ENCODE results near the gene COPG1.
"Not testable (repeated sequence)": the region's sequence is repeated elsewhere in the genome, so short reads cannot be mapped to it uniquely, and the experiment has no call there.

COPG1 gene

GRCh38 chr3:129245641-129246306 lies 3.6 kb upstream of the COPG1 start:
- DNase-seq = peak; percentile 54 to 59

DNA sequence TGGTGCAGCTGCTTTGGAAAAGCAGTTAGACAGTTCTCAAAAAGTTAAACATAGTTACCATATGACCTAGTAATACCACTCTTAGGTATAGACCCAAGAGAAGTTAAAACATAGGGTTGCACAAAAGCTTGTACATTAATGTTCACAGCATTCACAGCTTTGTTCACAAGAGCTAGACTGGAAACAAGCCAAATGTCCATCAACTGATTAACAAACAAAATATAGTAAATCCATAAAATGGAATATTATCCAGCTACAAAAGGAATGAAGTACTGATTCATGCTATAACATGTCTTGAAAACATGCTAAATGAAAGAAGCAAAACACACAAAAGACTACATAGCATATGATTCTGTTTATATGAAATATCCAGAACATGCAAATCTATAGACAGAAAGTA lies 2.8 kb upstream of the COPG1 start:
- no peak for DNase-seq

GRCh38 chr3:129248286-129248979 lies 973 bp upstream of the COPG1 start:
- DNase-seq = no peak

DNA sequence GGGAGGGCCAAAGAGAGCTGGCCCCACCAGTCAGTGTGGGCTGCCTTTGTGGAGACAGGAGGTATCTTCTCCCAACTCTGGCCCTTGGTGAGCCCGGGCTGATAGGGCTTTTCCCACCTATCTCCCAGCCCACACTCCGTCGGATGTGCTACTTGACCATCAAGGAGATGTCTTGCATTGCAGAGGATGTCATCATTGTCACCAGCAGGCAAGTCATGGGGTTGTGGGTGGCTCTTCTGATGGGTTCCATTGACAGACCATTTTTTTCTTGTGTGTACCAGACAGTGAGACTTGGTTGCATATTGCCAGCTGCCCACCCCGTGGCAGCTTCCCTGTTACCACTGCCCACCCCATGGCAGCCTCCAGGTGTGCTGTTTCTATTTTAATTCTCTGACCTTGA lies 3.3 kb downstream of the COPG1 start:
- no peak for DNase-seq

- no peak for DNase-seq
Observed at GRCh38 chr3:129254536-129255230, 5.3 kb downstream of the COPG1 start.

- no peak for DNase-seq
Observed at GRCh38 chr3:129256270-129256669, 6.9 kb downstream of the COPG1 start.

- DNase-seq = no peak
Observed at GRCh38 chr3:129257609-129258008, 8.2 kb downstream of the COPG1 start.

- DNase-seq = no peak
Observed at GRCh38 chr3:129259612-129260477, 10.4 kb downstream of the COPG1 start.

DNA sequence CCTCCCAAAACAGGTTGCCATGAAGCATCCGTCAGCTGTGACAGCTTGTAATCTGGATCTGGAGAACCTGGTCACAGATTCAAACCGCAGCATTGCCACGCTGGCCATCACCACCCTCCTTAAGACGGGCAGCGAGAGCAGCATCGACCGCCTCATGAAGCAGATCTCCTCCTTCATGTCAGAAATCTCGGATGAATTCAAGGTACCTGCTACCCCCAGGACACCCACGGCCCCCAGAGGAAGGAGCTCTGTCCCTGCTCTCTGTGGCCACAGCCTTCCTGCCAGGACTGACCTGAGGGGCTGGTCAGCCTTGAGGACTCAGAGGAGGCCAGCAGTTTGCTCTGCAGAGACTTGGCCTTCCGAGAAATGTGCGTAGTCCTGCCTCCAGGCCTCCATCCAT lies 11.2 kb downstream of the COPG1 start:
- DNase-seq = no peak

- DNase-seq = no peak
Observed at GRCh38 chr3:129261894-129262293, 12.5 kb downstream of the COPG1 start.

DNA sequence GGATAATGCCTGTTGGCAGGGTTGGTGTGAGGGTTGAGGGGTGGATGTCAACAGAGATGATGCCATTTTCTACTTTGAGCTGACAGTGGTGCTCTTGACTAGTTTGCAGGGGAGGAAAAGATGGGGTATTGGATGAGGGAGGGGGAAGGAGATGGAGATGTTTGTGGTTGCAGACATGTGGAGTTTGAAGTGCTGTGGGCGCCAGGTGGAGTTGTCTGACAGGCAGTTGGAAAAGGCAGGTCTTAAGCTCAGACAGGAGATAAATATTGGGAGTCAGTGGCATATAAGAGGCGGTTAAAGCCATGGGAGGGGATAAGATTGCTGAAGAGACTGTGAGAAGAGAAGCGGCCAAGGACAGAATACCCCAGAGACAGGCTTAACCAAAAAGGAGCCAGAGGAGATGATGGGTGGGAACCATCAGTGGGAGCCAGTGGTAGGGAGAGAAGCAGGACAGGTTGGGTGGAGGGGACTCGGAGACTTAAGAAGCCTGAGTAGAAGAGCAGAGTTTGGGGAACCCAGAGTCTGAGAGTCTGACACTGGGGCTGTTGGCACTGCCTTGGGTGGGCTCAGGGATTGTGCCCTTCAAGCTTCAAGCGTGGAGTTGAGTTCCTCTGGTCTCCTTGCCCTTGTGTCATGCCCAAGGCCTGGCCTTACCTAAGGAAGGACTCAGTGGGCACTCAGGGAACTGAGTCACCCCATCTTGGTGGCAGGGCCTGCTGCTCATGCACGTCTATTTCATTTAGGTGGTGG lies 13.9 kb downstream of the COPG1 start:
- DNase-seq = no peak

GRCh38 chr3:129264994-129265393 lies 15.6 kb downstream of the COPG1 start:
- DNase-seq = not testable (repeated sequence)

- no peak for DNase-seq
Observed at GRCh38 chr3:129266651-129267050, 17.2 kb downstream of the COPG1 start.

GRCh38 chr3:129268396-129268795 lies 19.0 kb downstream of the COPG1 start:
- no peak for DNase-seq

- DNase-seq = no peak
Observed at GRCh38 chr3:129271674-129272073, 22.3 kb downstream of the COPG1 start.

GRCh38 chr3:129276385-129276784 lies 27.0 kb downstream of the COPG1 start:
- DNase-seq = peak in 1 of 2 donors; percentile 15

DNA sequence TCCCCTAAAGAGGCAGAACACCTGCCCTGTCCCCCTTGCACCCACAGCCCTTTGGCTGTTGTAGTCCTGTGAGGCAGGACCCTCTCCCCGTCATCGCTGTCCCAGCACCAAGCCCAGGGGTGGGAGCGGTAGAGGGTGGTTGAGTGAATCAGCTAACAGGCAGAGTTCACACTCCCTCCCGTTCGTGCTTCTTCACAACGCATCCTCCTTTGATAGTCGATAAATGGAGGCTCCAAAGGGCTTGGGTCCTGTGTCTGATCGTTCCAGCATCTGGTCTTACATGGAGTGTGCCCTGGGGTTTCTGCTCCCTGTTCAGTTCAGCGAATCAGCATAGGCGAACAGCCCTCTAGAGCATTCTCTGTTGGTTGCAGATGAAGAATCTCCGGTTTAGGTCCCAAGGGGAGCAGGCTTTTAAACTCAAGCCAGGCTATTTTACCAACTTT lies 28.4 kb downstream of the COPG1 start:
- DNase-seq = no peak

DNA sequence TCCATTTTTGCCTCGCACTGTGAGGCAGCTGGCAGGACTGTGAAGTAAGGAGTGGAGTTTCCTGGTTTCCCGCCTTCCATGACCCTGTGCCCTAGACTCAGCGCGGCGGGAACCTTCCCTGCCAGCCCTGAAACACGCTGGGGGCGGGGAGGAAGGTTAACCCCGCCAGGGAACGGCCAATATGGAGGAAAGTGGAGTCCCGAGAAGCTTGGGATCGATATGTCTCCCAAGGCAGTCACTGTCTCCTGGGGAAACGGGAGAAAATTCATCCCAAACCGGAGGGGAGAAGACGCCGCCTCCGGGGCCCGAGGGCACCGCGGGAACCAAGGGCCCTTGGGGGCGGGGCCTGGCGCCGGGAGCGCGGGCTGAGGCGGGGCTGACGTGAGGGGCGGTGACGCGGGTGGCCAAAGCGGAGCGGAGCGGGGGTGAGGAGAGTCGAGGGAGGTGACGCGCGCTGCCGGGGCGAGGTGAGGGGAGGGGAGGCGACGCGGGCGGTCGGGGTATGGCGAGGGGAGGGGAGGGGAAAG lies 29.1 kb downstream of the COPG1 start, which contains the start of gene HMCES:
Gene HMCES, plus strand, starts transcription at position 432 of the 527 bp plus-strand sequence. CDS start 863 bp downstream, outside the sequence.
- peak; percentile 92 for DNase-seq

DNA sequence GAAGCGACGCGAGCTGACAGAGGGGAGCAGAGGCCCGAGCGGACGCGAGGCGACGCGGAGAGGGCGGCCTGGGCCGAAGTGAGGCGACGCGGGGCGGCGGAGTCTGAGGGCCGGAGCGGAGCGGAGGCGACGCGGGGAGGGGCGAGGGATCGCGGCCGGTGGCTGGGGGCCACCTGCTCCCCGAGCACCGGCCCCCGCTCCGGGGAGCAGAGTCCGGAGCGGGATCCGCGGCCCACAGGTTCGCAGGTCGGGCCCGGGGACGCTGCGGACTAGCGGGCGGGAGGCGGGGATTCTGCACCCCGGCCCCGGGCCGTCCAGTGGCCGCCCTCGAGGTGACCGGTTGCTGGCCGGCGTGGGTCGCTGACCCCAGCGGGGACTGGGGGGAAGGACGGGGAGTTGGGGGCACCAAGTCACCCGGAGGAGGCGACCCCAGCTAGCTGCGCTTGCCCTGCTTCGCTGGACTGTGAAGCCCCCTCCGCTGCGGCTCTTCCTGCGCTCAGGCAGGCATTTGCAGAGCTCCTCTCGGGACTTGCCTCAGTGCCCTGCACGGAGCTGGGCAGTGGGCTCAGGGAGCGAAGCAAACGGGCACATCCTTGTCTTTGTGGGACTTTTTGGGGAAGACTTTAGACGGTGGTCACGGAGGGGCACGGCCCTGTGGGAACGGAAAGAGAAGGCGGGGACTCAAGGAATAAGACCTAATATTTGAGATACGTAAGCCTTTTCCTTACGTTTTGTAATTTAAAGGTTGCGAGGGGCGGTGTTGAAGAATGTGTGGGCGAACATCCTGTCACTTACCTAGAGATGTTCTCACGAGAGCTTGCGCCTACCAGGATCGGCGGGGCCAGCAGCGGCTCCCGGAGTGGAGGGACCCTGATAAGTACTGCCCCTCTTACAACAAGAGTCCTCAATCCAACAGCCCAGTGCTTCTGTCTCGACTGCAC lies 29.8 kb downstream of the COPG1 start:
- peak; percentile 46 to 52 for DNase-seq

- no peak for DNase-seq
Observed at GRCh38 chr3:129280183-129280582, 30.8 kb downstream of the COPG1 start.

DNA sequence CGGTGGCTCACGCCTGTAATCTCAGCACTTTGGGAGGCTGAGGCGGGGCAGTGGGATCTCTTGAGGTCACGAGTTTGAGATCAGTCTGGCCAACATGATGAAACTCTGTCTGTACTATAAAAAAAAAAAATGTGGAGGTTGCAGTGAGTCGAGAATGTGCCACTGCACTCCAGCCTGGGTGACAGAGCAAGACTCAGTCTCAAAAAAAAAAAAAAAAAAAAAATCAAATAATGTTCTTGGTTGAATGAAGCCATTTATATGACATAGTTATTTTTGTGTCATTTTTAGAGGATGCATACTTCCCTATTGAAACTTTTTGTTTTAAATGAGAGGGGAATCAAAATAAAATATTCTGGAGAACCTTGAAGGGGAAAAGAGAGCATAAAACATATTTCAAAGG lies 32.3 kb downstream of the COPG1 start:
- no peak for DNase-seq

Measured in stimulated activated CD4-positive, alpha-beta T cell treated with anti-CD3 and anti-CD28 coated beads, Interleukin-2, amount 100 ng/mL, for 48 hours (primary cell).